Neural cell (in vitro differentiated cells): ENCODE data around the gene GOLGA6L10.
"Not testable (repeated sequence)": the region's sequence is repeated elsewhere in the genome, so short reads cannot be mapped to it uniquely, and the experiment has no call there.

Experiments used
- EZH2 ChIP-seq: fragments of 200-600, 300-800 bp; shearing (Covaris generic), sonication (generic); IDR thresholded peaks from 2 replicates; pipeline ENCODE4 v1.6.1; 2014; ENCODE audit warnings: antibody characterized with exemption, low read length, borderline replicate concordance, mild to moderate bottlenecking; ENCODE audit not compliant: insufficient read depth, poor library complexity, severe bottlenecking
- POLR2AphosphoS5 ChIP-seq: IDR thresholded peaks from 2 replicates; pipeline ENCODE4 v1.6.1; 2012
- SMC3 ChIP-seq: fragments of 450-650 bp; conservative IDR thresholded peaks from 2 replicates; pipeline ENCODE4 v1.6.1; 2014; ENCODE audit warnings: antibody characterized with exemption, mild to moderate bottlenecking, moderate library complexity; ENCODE audit not compliant: poor library complexity
- TF ChIP-seq, protein P1 (sequence below): fragments of 450-650 bp; IDR thresholded peaks from 2 replicates; pipeline ENCODE4 v1.5.1; 2014; ENCODE audit warnings: antibody characterized with exemption, mild to moderate bottlenecking, moderate library complexity; ENCODE audit not compliant: poor library complexity, severe bottlenecking
- TF ChIP-seq, protein P2 (sequence below): IDR thresholded peaks from 2 replicates; pipeline ENCODE4 v1.6.1; 2012; ENCODE audit warnings: borderline replicate concordance

DNA sequence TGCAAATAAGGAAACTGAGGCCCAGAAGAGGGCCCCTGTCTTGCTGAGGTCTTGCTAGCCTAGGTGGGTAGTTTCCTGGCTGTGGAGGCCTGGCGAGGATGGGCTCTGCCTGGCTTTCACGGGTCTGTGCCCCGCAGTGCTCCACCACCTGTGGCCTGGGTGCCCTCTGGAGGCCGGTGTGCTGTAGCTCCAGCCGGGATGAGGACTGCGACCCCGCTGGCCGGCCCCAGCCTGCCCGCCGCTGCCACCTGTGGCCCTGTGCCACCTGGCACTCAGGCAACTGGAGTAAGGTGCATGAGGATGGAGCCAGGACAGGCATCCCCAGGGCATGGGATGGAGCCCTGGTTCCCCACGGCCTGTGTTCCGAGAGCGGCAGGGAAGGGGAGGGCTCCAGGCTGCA, 20.2 kb downstream of the GOLGA6L10 start:
- TF ChIP-seq, protein P1, sequence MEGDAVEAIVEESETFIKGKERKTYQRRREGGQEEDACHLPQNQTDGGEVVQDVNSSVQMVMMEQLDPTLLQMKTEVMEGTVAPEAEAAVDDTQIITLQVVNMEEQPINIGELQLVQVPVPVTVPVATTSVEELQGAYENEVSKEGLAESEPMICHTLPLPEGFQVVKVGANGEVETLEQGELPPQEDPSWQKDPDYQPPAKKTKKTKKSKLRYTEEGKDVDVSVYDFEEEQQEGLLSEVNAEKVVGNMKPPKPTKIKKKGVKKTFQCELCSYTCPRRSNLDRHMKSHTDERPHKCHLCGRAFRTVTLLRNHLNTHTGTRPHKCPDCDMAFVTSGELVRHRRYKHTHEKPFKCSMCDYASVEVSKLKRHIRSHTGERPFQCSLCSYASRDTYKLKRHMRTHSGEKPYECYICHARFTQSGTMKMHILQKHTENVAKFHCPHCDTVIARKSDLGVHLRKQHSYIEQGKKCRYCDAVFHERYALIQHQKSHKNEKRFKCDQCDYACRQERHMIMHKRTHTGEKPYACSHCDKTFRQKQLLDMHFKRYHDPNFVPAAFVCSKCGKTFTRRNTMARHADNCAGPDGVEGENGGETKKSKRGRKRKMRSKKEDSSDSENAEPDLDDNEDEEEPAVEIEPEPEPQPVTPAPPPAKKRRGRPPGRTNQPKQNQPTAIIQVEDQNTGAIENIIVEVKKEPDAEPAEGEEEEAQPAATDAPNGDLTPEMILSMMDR, result not testable (repeated sequence)
- TF ChIP-seq, protein P2, sequence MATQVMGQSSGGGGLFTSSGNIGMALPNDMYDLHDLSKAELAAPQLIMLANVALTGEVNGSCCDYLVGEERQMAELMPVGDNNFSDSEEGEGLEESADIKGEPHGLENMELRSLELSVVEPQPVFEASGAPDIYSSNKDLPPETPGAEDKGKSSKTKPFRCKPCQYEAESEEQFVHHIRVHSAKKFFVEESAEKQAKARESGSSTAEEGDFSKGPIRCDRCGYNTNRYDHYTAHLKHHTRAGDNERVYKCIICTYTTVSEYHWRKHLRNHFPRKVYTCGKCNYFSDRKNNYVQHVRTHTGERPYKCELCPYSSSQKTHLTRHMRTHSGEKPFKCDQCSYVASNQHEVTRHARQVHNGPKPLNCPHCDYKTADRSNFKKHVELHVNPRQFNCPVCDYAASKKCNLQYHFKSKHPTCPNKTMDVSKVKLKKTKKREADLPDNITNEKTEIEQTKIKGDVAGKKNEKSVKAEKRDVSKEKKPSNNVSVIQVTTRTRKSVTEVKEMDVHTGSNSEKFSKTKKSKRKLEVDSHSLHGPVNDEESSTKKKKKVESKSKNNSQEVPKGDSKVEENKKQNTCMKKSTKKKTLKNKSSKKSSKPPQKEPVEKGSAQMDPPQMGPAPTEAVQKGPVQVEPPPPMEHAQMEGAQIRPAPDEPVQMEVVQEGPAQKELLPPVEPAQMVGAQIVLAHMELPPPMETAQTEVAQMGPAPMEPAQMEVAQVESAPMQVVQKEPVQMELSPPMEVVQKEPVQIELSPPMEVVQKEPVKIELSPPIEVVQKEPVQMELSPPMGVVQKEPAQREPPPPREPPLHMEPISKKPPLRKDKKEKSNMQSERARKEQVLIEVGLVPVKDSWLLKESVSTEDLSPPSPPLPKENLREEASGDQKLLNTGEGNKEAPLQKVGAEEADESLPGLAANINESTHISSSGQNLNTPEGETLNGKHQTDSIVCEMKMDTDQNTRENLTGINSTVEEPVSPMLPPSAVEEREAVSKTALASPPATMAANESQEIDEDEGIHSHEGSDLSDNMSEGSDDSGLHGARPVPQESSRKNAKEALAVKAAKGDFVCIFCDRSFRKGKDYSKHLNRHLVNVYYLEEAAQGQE, result not testable (repeated sequence)
- TF ChIP-seq POLR2AphosphoS5, SMC3, EZH2: not testable (repeated sequence)
